Left lung (tissue), 10 donors: ENCODE results near the gene CMSS1. TPM values are rescaled to one million over a fixed set of nuclear protein-coding genes. Genes with fewer than 3 reads are reported as not detected.
A peak's percentile ranks its signal among the peaks of the same experiment; 100 is the strongest.

Source experiments
- ATAC-seq: fragments of 200-7000 bp; cut with Tn5 transposase; one replicate; pipeline ENCODE4 v1.9.1; 2020; ENCODE audit warnings: moderate library complexity
- DNase-seq, 4 donors: peaks; one replicate each; pipeline ENCODE4 v3.0.0-alpha.2; 2013 to 2020
- H3K27ac ChIP-seq, 2 donors: fragments of 200-600 bp; sonication (generic) in 1 of 2; one replicate each; pipeline versions ENCODE4 v1.5.0 to v1.8.0; 2020 to 2021
- H3K27me3 ChIP-seq, 2 donors: fragments of 200-600 bp; sonication (generic) in 1 of 2; one replicate each; pipeline versions ENCODE4 v1.5.0 to v1.8.0; 2020 to 2021
- H3K36me3 ChIP-seq, 2 donors: fragments of 200-600 bp; sonication (generic) in 1 of 2; one replicate each; pipeline versions ENCODE4 v1.5.0 to v1.8.0; 2020 to 2021
- H3K4me1 ChIP-seq, 2 donors: fragments of 200-600 bp; one replicate each; pipeline ENCODE4 v1.8.0; 2021
- H3K4me3 ChIP-seq, 2 donors: fragments of 200-600 bp; sonication (generic) in 1 of 2; one replicate each; pipeline versions ENCODE4 v1.5.0 to v1.8.0; 2020 to 2021; ENCODE audit warnings: mild to moderate bottlenecking in 1 of 2
- H3K9me3 ChIP-seq, 2 donors: fragments of 200-600 bp; sonication (generic) in 1 of 2; one replicate each; pipeline versions ENCODE4 v1.5.0 to v1.8.0; 2020 to 2021
- intact Hi-C, 2 donors: fragments of 100-400 bp; cut with DNase I; formaldehyde crosslinking; loops; one replicate each; pipeline versions ENCODE4 v1.11.2 to v1.14.2; 2022
- polyA plus RNA-seq, 6 donors: library from polyadenylated mRNA; unstranded; fragments of 120-200 nt; gene quantifications; one replicate each; pipeline ENCODE4 v1.2.1, GENCODE V29; 2013; ENCODE audit not compliant: insufficient read length in 6 of 6
- total RNA-seq, 2 donors: library from RNA; stranded (reverse); fragmentation: NEBNext Ultra II Directional; extraction: Animal tissue kit (Norgen Biotek cat#: 25700); gene quantifications; one replicate each; pipeline ENCODE4 v1.2.1, GENCODE V29; 2021
- TF ChIP-seq, protein P1 (sequence below), 2 donors: fragments of 200-600 bp; sonication (generic) in 1 of 2; IDR thresholded peaks; one replicate each; pipeline versions ENCODE4 v1.5.0 to v1.8.0; 2021; ENCODE audit warnings: antibody characterized with exemption in 2 of 2
- donor health status: DM: no; HTN: yes; CAD: no.
- donor health status: DM: no; HTN: no; CAD: no.

CMSS1 gene
- total and polyA plus RNA-seq, 8 donors, result 13.4 to 51.0 (median 41.8) TPM

DNA sequence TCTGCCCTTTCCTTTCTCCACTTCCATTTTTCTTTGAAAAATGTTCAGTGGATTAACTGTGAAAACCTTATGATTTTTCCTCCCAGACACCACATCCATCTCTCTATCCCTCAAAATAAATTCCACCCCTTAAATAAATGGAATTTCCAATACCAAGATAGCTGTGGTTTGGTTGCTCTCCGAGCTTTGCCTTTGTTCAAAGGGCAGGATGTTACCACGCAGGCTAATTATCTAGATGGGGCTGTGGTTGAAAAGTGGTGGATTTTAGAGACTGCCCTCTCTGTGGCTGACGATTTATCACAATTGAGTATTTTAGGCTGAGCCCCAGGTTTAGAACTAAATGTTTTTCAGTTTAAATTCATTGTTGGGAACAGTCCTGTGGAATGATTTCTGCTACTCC lies 36.9 kb upstream of the CMSS1 start:
- no peaks in the 10 kb centered on the region for H3K9me3 ChIP-seq
- intact Hi-C loops, result no loop called here
- H3K27ac ChIP-seq, result no peak overlapping the region
- no peaks in the 10 kb centered on the region for H3K36me3 ChIP-seq
- H3K4me1 ChIP-seq, result no peaks in the 10 kb centered on the region
- H3K27me3 ChIP-seq, result no peaks in the 10 kb centered on the region
- TF ChIP-seq, protein P1, sequence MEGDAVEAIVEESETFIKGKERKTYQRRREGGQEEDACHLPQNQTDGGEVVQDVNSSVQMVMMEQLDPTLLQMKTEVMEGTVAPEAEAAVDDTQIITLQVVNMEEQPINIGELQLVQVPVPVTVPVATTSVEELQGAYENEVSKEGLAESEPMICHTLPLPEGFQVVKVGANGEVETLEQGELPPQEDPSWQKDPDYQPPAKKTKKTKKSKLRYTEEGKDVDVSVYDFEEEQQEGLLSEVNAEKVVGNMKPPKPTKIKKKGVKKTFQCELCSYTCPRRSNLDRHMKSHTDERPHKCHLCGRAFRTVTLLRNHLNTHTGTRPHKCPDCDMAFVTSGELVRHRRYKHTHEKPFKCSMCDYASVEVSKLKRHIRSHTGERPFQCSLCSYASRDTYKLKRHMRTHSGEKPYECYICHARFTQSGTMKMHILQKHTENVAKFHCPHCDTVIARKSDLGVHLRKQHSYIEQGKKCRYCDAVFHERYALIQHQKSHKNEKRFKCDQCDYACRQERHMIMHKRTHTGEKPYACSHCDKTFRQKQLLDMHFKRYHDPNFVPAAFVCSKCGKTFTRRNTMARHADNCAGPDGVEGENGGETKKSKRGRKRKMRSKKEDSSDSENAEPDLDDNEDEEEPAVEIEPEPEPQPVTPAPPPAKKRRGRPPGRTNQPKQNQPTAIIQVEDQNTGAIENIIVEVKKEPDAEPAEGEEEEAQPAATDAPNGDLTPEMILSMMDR (IDR thresholded peaks at IDR 0.05), result no peak
- DNase-seq, result no peak
- no peak for ATAC-seq
- no peak overlapping the region for H3K4me3 ChIP-seq

DNA sequence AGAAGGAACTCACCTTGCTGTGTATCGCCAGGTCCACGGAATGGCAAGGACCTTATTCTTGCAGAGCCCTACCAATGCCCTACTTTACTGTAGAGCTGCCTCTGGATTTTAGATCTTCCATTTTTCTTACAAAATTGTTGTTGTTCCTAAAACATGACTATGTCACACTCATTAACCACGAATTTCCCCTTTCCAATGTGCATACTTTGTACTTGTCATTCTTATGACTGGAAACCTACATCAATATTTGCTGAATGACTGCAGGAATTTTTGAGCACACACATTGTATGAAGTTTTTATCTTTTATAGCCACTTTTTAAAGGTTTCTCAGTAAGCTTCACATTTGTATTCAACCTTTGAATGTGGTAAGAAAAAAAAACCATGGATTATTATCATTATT lies 35.9 kb upstream of the CMSS1 start:
- Histone ChIP-seq H3K4me1 (no peaks in the 10 kb centered on the region), H3K36me3 (no peaks in the 10 kb centered on the region), H3K27ac (no peak overlapping the region), H3K9me3 (no peaks in the 10 kb centered on the region), H3K27me3 (no peaks in the 10 kb centered on the region), H3K4me3 (no peak overlapping the region)
- intact Hi-C loops, result no loop called here
- DNase-seq, result no peak
- TF ChIP-seq, protein P1 (IDR thresholded peaks at IDR 0.05), result no peak
- no peak for ATAC-seq

DNA sequence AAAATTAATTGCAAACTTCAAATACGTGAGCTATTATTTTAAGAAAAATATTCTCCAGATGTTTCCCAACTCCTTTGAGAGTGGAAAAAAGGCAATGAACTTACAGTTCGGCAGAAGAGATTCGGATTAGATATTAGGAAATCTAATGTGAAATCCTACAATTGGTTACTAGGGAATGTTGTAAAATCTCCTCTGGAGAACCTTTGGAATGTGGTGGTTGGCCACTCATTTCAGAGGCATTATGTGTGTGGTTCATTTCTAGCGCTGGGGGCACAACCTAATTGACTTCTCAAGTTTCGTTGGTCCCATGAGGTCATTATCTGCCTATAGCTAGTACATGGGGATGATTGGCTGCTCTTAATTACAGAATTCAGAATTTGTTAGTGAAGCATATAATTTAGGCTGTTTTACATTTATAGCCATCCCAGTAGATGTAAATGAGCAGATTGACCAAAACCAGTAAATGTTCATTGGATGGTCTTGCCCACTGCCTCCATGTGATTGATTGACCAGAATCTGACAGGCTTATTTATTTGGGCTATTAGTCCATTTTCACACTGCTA lies 34.6 kb upstream of the CMSS1 start:
- DNase-seq, result no peak
- no peaks in the 10 kb centered on the region for H3K36me3 ChIP-seq
- no peak overlapping the region for H3K27ac ChIP-seq
- no peaks in the 10 kb centered on the region for H3K9me3 ChIP-seq
- TF ChIP-seq, protein P1 (IDR thresholded peaks at IDR 0.05), result no peak
- ATAC-seq, result no peak
- no peak overlapping the region for H3K4me3 ChIP-seq
- intact Hi-C loops, result no loop called here
- H3K27me3 ChIP-seq, result no peaks in the 10 kb centered on the region
- H3K4me1 ChIP-seq, result no peaks in the 10 kb centered on the region

DNA sequence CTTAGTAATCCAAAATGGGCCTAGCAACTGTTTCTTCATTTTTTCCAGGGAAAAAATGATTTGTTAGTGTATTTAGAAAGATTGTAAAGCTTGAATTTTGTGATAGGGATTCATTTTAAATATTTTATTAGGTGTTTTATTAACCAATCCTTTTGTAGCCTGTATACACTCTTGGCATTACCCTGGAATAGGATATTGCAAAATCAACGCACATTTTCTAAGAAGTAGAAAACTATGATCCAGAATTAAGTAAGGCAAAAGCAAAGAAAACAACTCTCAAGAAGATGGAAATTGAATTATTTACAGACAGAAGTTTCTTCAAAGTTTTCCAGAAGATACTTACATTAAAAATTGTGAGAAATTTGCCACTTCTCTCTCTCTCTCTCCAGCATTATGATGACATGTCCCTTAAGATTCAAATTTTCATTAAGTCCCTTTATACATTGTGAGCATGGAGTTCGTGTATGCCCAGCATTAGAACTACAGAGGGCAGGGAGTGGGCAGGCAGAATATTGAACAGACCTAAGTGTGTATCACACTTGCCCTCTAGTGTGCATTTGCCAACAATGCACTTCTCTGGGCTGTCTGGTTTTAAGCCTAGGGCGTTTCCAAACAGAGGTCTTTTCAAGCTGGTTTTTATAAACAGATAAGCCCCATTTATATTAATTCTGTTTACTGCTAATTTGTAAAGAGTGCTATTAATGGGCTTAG lies 28.5 kb upstream of the CMSS1 start:
- H3K27ac ChIP-seq, result no peak overlapping the region
- intact Hi-C loops, result no loop called here
- no peaks in the 10 kb centered on the region for H3K4me1 ChIP-seq
- H3K36me3 ChIP-seq, result no peaks in the 10 kb centered on the region
- no peaks in the 10 kb centered on the region for H3K27me3 ChIP-seq
- DNase-seq (peak in 2 of 4 donors; percentile 36 to 48), ATAC-seq (peak; percentile 95)
- TF ChIP-seq, protein P1 (IDR thresholded peaks at IDR 0.05), result peak; percentile 41 to 42
- H3K9me3 ChIP-seq, result no peaks in the 10 kb centered on the region
- no peak overlapping the region for H3K4me3 ChIP-seq

DNA sequence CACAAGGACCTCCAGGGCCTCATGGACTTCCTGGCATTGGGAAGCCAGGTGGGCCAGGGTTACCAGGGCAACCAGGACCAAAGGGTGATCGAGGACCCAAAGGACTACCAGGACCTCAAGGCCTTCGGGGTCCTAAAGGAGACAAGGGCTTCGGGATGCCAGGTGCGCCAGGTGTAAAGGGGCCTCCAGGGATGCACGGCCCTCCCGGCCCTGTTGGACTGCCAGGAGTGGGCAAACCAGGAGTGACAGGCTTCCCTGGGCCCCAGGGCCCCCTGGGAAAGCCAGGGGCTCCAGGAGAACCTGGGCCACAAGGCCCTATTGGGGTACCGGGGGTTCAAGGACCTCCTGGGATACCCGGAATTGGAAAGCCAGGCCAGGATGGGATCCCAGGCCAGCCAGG lies 23.2 kb upstream of the CMSS1 start:
- H3K4me1 ChIP-seq, result no peaks in the 10 kb centered on the region
- DNase-seq (peak in 1 of 4 donors; percentile 62), ATAC-seq (no peak)
- H3K9me3 ChIP-seq, result no peaks in the 10 kb centered on the region
- no peak overlapping the region for H3K27ac ChIP-seq
- no peak overlapping the region for H3K4me3 ChIP-seq
- no peaks in the 10 kb centered on the region for H3K27me3 ChIP-seq
- intact Hi-C loops, result no loop called here
- no peaks in the 10 kb centered on the region for H3K36me3 ChIP-seq
- TF ChIP-seq, protein P1 (IDR thresholded peaks at IDR 0.05), result no peak
